NB4 (cell line): Measurements from ENCODE around the gene SMIM10L2A.

Experiments
- POLR2A ChIP-seq: IDR thresholded peaks from 2 replicates; pipeline ENCODE4 v1.6.1; 2011; ENCODE audit warnings: mild to moderate bottlenecking; ENCODE audit not compliant: insufficient read length; ENCODE audit errors: extremely low read depth
- TF ChIP-seq, protein P1 (sequence below): IDR thresholded peaks from one replicate; pipeline ENCODE4 v1.5.1; 2012; ENCODE audit warnings: low read depth, low read length

DNA sequence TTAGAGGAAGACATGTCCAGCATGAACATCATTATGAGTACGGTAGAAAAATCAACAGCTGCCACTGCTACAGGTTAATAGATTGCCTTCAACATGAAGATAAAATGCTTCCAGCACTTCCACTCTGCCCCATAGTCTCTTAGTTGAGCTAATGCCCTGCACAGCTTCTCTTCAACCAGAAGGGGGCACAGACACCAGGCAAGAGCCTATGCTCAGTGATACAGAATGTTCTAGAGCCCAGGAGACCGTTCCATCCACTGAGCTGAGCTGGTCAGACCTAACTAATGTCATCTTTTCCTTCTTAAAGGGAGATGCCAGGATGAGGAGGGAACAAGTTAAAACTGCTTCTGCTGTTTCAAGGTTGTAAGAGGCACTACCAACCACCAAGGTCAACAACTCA lies 42.2 kb downstream of the SMIM10L2A start:
- TF ChIP-seq, protein P1, sequence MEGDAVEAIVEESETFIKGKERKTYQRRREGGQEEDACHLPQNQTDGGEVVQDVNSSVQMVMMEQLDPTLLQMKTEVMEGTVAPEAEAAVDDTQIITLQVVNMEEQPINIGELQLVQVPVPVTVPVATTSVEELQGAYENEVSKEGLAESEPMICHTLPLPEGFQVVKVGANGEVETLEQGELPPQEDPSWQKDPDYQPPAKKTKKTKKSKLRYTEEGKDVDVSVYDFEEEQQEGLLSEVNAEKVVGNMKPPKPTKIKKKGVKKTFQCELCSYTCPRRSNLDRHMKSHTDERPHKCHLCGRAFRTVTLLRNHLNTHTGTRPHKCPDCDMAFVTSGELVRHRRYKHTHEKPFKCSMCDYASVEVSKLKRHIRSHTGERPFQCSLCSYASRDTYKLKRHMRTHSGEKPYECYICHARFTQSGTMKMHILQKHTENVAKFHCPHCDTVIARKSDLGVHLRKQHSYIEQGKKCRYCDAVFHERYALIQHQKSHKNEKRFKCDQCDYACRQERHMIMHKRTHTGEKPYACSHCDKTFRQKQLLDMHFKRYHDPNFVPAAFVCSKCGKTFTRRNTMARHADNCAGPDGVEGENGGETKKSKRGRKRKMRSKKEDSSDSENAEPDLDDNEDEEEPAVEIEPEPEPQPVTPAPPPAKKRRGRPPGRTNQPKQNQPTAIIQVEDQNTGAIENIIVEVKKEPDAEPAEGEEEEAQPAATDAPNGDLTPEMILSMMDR: peak; percentile 52
- TF ChIP-seq POLR2A: no peak
